Measurements from ENCODE around the gene MMP24OS. TPM values are rescaled to one million over a fixed set of nuclear protein-coding genes. Genes with fewer than 3 reads are reported as not detected.
"Not testable (repeated sequence)": the region's sequence is repeated elsewhere in the genome, so short reads cannot be mapped to it uniquely, and the experiment has no call there.

The MMP24OS gene
- total and polyA plus RNA-seq, 9 donors = 8.8 to 33.9 (median 22.7) TPM

- no peak overlapping the region for H3K27ac ChIP-seq (ENCODE audit: low read length)
- no peaks in the 10 kb centered on the region for H3K27me3 ChIP-seq (ENCODE audit: control insufficient read depth, insufficient read depth, low read length)
- DNase-seq = no peak
- peaks cover 8% of the 10 kb centered on the region for H3K4me1 ChIP-seq (ENCODE audit: control insufficient read depth, insufficient read depth, low read length)
- H3K36me3 ChIP-seq (ENCODE audit: control insufficient read depth, insufficient read depth, low read length) = peaks cover 9% of the 10 kb centered on the region
- no peaks in the 10 kb centered on the region for H3K9me3 ChIP-seq (replicated peaks; ENCODE audit: control insufficient read depth, low read depth, low read length)
- 33% methylated on average over 1 of the region's 1 CpG for WGBS (ENCODE audit: insufficient coverage)
- no peak overlapping the region for H3K4me3 ChIP-seq (ENCODE audit: low read length)
Observed at GRCh38 chr20:35264755-35265154, 13.2 kb downstream of the MMP24OS start.

DNA sequence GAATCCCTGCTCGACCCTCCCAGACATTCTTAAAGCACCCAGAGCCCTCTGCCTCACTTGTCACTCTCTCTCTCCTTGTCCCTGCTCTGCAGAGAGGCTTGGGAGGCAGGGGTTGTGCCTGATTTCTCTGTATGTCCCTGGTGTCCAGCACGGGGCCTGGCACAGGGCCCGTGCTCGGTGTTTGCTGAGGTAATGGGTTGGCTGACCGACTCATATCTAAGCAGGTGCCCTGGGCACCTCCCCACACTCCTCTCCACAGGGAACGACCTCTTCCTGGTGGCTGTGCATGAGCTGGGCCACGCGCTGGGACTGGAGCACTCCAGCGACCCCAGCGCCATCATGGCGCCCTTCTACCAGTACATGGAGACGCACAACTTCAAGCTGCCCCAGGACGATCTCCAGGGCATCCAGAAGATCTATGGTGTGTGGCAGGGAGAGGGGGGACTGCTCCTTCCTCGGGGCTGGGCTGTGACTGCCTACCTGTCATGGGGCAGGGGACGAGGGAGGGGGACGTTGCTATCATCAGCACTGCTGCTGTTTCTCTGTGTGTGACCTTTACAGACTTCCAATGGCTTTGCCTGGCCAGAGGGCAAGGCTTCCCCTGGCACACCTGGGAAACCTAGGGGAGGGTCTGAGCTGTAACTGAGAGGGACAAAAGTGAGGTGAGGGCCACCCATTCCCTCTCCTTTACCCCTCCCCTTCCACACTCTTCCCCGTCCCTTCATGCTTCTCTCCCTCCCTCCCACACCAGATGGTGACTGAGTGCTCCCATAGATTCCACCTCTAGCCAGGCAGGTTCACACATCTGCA lies 14.2 kb downstream of the MMP24OS start:
- H3K27ac ChIP-seq (ENCODE audit: low read length) = no peak overlapping the region
- H3K4me3 ChIP-seq (ENCODE audit: low read length) = no peak overlapping the region
- H3K36me3 ChIP-seq (ENCODE audit: control insufficient read depth, insufficient read depth, low read length) = peaks cover 8% of the 10 kb centered on the region
- no peak for DNase-seq
- 67% methylated on average over 7 of the region's 17 CpGs for WGBS (ENCODE audit: insufficient coverage)
- H3K9me3 ChIP-seq (replicated peaks; ENCODE audit: control insufficient read depth, low read depth, low read length) = no peaks in the 10 kb centered on the region
- peaks cover 8% of the 10 kb centered on the region for H3K4me1 ChIP-seq (ENCODE audit: control insufficient read depth, insufficient read depth, low read length)
- H3K27me3 ChIP-seq (ENCODE audit: control insufficient read depth, insufficient read depth, low read length) = no peaks in the 10 kb centered on the region

- 21% methylated on average over 5 of the region's 8 CpGs for WGBS (ENCODE audit: insufficient coverage)
- H3K4me1 ChIP-seq (ENCODE audit: control insufficient read depth, insufficient read depth, low read length); H3K9me3 ChIP-seq (replicated peaks; ENCODE audit: control insufficient read depth, low read depth, low read length); H3K27ac ChIP-seq (ENCODE audit: low read length); H3K36me3 ChIP-seq (ENCODE audit: control insufficient read depth, insufficient read depth, low read length); H3K4me3 ChIP-seq (ENCODE audit: low read length); H3K27me3 ChIP-seq (ENCODE audit: control insufficient read depth, insufficient read depth, low read length): not testable (repeated sequence)
- DNase-seq = peak; percentile 24
Observed at GRCh38 chr20:35262731-35263531, 15.0 kb downstream of the MMP24OS start.

GRCh38 chr20:35262321-35262720 lies 15.6 kb downstream of the MMP24OS start:
- WGBS (ENCODE audit: insufficient coverage) = 38% methylated on average over 4 of the region's 10 CpGs
- H3K27me3 ChIP-seq (ENCODE audit: control insufficient read depth, insufficient read depth, low read length); H3K27ac ChIP-seq (ENCODE audit: low read length); H3K4me3 ChIP-seq (ENCODE audit: low read length); H3K4me1 ChIP-seq (ENCODE audit: control insufficient read depth, insufficient read depth, low read length); H3K9me3 ChIP-seq (replicated peaks; ENCODE audit: control insufficient read depth, low read depth, low read length); DNase-seq; H3K36me3 ChIP-seq (ENCODE audit: control insufficient read depth, insufficient read depth, low read length): not testable (repeated sequence)

- WGBS (ENCODE audit: insufficient coverage) = 66% methylated on average over 3 of the region's 6 CpGs
- H3K27ac ChIP-seq (ENCODE audit: low read length) = no peak overlapping the region
- H3K36me3 ChIP-seq (ENCODE audit: control insufficient read depth, insufficient read depth, low read length) = no peaks in the 10 kb centered on the region
- H3K27me3 ChIP-seq (ENCODE audit: control insufficient read depth, insufficient read depth, low read length) = no peaks in the 10 kb centered on the region
- no peak for DNase-seq
- peaks cover 8% of the 10 kb centered on the region for H3K4me1 ChIP-seq (ENCODE audit: control insufficient read depth, insufficient read depth, low read length)
- no peaks in the 10 kb centered on the region for H3K9me3 ChIP-seq (replicated peaks; ENCODE audit: control insufficient read depth, low read depth, low read length)
- H3K4me3 ChIP-seq (ENCODE audit: low read length) = no peak overlapping the region
Observed at GRCh38 chr20:35260426-35260825, 17.5 kb downstream of the MMP24OS start.

DNA sequence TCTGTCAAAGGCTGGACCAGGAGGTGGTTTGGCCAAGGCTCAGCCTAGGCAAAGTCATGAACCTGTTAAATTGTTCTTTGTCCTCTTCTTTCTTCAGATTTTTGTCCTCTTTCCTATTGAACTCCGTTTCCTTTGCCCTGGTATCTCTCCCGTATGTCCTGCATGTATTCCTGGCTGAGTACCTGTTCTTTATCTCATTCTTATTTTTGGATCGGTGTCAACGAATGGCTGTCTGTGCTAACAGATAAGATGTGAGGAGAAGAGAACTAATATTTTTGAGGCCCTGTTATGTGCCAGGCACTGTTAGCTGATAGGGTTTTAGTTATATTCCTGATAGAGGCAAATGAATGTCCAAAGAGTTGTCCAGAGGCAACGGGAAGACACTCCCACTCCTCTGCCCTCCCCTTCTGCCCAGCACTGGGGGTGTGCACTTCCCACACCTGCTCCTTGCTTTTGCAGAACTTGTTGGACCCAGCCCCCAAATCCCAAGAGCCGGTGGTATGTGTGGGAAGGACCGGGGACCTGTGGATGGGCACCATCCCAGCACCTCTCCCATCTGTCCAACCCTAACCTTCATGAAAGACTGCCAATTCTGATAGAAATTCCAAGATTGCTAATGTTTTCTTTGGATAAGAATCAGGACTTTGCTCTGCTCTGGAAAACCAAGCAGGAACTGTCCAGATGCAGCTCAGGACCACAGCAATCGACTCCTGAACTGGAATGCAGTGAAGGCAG lies 20.6 kb downstream of the MMP24OS start:
- no peak overlapping the region for H3K4me3 ChIP-seq (ENCODE audit: low read length)

GRCh38 chr20:35254448-35254999 lies 23.4 kb downstream of the MMP24OS start:
- H3K27me3 ChIP-seq (ENCODE audit: control insufficient read depth, insufficient read depth, low read length) = no peaks in the 10 kb centered on the region
- H3K27ac ChIP-seq (ENCODE audit: low read length) = no peak overlapping the region
- H3K4me1 ChIP-seq (ENCODE audit: control insufficient read depth, insufficient read depth, low read length) = no peaks in the 10 kb centered on the region
- H3K36me3 ChIP-seq (ENCODE audit: control insufficient read depth, insufficient read depth, low read length) = no peaks in the 10 kb centered on the region
- H3K9me3 ChIP-seq (replicated peaks; ENCODE audit: control insufficient read depth, low read depth, low read length) = no peaks in the 10 kb centered on the region
- no peak overlapping the region for H3K4me3 ChIP-seq (ENCODE audit: low read length)
- 94% methylated on average over 11 of the region's 12 CpGs for WGBS (ENCODE audit: insufficient coverage)
- no peak for DNase-seq

More for the DNA sequence above, 20.6 kb downstream of the MMP24OS start:
- Histone ChIP-seq H3K27me3 (ENCODE audit: control insufficient read depth, insufficient read depth, low read length) (no peaks in the 10 kb centered on the region), H3K4me1 (ENCODE audit: control insufficient read depth, insufficient read depth, low read length) (no peaks in the 10 kb centered on the region), H3K36me3 (ENCODE audit: control insufficient read depth, insufficient read depth, low read length) (no peaks in the 10 kb centered on the region), H3K27ac (ENCODE audit: low read length) (no peak overlapping the region), H3K9me3 (replicated peaks; ENCODE audit: control insufficient read depth, low read depth, low read length) (no peaks in the 10 kb centered on the region)
- DNase-seq = no peak
- 93% methylated on average over 3 of the region's 8 CpGs for WGBS (ENCODE audit: insufficient coverage)

GRCh38 chr20:35253010-35253409 lies 24.9 kb downstream of the MMP24OS start:
- DNase-seq = no peak
- WGBS (ENCODE audit: insufficient coverage) = 86% methylated on average over 2 of the region's 3 CpGs
- Histone ChIP-seq H3K27me3 (ENCODE audit: control insufficient read depth, insufficient read depth, low read length) (no peaks in the 10 kb centered on the region), H3K36me3 (ENCODE audit: control insufficient read depth, insufficient read depth, low read length) (no peaks in the 10 kb centered on the region), H3K4me1 (ENCODE audit: control insufficient read depth, insufficient read depth, low read length) (no peaks in the 10 kb centered on the region), H3K27ac (ENCODE audit: low read length) (no peak overlapping the region), H3K4me3 (ENCODE audit: low read length) (no peak overlapping the region), H3K9me3 (replicated peaks; ENCODE audit: control insufficient read depth, low read depth, low read length) (no peaks in the 10 kb centered on the region)

- WGBS (ENCODE audit: insufficient coverage) = 94% methylated on average over 1 of the region's 2 CpGs
- H3K4me1 ChIP-seq (ENCODE audit: control insufficient read depth, insufficient read depth, low read length); H3K27ac ChIP-seq (ENCODE audit: low read length); H3K9me3 ChIP-seq (replicated peaks; ENCODE audit: control insufficient read depth, low read depth, low read length); H3K36me3 ChIP-seq (ENCODE audit: control insufficient read depth, insufficient read depth, low read length); DNase-seq; H3K4me3 ChIP-seq (ENCODE audit: low read length); H3K27me3 ChIP-seq (ENCODE audit: control insufficient read depth, insufficient read depth, low read length): not testable (repeated sequence)
Observed at GRCh38 chr20:35252598-35252997, 25.3 kb downstream of the MMP24OS start.

GRCh38 chr20:35252037-35252461 lies 25.9 kb downstream of the MMP24OS start:
- no peak overlapping the region for H3K27ac ChIP-seq (ENCODE audit: low read length)
- H3K9me3 ChIP-seq (replicated peaks; ENCODE audit: control insufficient read depth, low read depth, low read length) = no peaks in the 10 kb centered on the region
- no peaks in the 10 kb centered on the region for H3K27me3 ChIP-seq (ENCODE audit: control insufficient read depth, insufficient read depth, low read length)
- no peak overlapping the region for H3K4me3 ChIP-seq (ENCODE audit: low read length)
- no peaks in the 10 kb centered on the region for H3K4me1 ChIP-seq (ENCODE audit: control insufficient read depth, insufficient read depth, low read length)
- no peak for DNase-seq
- WGBS (ENCODE audit: insufficient coverage) = 100% methylated on average over 1 of the region's 2 CpGs
- no peaks in the 10 kb centered on the region for H3K36me3 ChIP-seq (ENCODE audit: control insufficient read depth, insufficient read depth, low read length)

Measured in muscle of leg (tissue), 11 donors.